Activated naive CD4-positive, alpha-beta T cell treated with anti-CD3 and anti-CD28 coated beads, Interleukin-2, amount 10 ng/mL, durations not matched to agents 7 days and 5 days (primary cell): ENCODE results near the gene RNGTT.
"Not testable (repeated sequence)": the region's sequence is repeated elsewhere in the genome, so short reads cannot be mapped to it uniquely, and the experiment has no call there.

ENCODE experiments used
- CTCF ChIA-PET: fragments of 350-600 bp; sonication (Branson Sonifier 250); formaldehyde crosslinking; loops from one replicate; lab custom pipeline; 2021; ENCODE audit warnings: antibody characterized with exemption; lab: Charles Lee
- DNase-seq: peaks from one replicate; pipeline ENCODE4 v3.0.0-alpha.2; 2020
- H3K27ac Mint-ChIP-seq: one replicate; pipeline ENCODE4 v1.8.0; 2021; ENCODE audit warnings: mild to moderate bottlenecking, moderate library complexity, mixed read lengths
- H3K27me3 Mint-ChIP-seq: one replicate; pipeline ENCODE4 v1.8.0; 2021; ENCODE audit warnings: mild to moderate bottlenecking, mixed read lengths
- H3K36me3 Mint-ChIP-seq: one replicate; pipeline ENCODE4 v1.8.0; 2021; ENCODE audit warnings: mixed read lengths
- H3K4me1 Mint-ChIP-seq: one replicate; pipeline ENCODE4 v1.8.0; 2021; ENCODE audit warnings: mixed read lengths
- H3K4me3 Mint-ChIP-seq: one replicate; pipeline ENCODE4 v1.8.0; 2021; ENCODE audit warnings: mild to moderate bottlenecking, moderate library complexity, mixed read lengths
- H3K9me3 Mint-ChIP-seq: one replicate; pipeline ENCODE4 v1.8.0; 2021; ENCODE audit warnings: mixed read lengths

The RNGTT gene

GRCh38 chr6:88953550-88954386 is 9.7 kb downstream of the RNGTT start:
- H3K4me1 Mint-ChIP-seq, result peaks cover 14% of the 10 kb centered on the region

DNA sequence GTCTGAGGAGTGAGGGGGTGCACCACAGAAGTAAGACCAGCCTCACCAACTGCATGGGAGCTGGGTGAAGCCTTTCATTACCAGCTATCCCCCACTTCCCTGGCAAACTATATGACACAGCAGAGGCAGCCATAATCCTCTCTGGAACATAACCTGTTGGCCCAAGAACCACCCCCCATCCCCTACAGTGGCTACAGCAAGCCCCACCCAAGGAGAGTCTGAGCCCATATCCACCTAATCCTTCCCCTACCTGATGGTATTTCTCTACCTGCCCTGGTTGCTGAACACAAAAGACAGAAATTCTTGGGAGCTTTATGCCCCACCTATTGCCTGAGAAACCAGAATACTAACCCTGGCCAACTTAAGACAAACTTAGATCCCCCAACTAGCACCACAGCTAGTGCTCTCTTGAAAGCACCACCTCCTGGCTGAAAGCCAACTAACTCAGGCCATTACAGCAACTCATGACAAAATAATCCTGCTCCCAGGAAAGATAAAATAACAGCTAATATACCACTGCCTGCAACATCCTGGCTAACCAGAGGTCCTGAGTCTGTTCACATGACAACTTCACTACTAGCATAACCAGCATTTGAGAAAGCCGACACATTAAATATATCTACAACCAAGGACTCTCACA is 11.2 kb downstream of the RNGTT start:
- Mint-ChIP-seq H3K27ac (no peak overlapping the region), H3K36me3 (peaks cover 53% of the 10 kb centered on the region), H3K9me3 (peaks cover 26% of the 10 kb centered on the region), H3K27me3 (no peaks in the 10 kb centered on the region), H3K4me1 (peaks cover 5% of the 10 kb centered on the region), H3K4me3 (no peak overlapping the region)
- CTCF ChIA-PET, result interaction anchor here (0.6 kb wide), 1 partner anchor 12 kb away, joined by 3 read pairs; no protein-coding TSS in a partner anchor
- no peak for DNase-seq

More at GRCh38 chr6:88953550-88954386, 9.7 kb downstream of the RNGTT start:
- no peak for DNase-seq
- Mint-ChIP-seq H3K36me3 (peaks cover 61% of the 10 kb centered on the region), H3K27me3 (no peaks in the 10 kb centered on the region), H3K4me3 (no peak overlapping the region), H3K27ac (no peak overlapping the region), H3K9me3 (peaks cover 26% of the 10 kb centered on the region)
- CTCF ChIA-PET, result no interaction called here

DNA sequence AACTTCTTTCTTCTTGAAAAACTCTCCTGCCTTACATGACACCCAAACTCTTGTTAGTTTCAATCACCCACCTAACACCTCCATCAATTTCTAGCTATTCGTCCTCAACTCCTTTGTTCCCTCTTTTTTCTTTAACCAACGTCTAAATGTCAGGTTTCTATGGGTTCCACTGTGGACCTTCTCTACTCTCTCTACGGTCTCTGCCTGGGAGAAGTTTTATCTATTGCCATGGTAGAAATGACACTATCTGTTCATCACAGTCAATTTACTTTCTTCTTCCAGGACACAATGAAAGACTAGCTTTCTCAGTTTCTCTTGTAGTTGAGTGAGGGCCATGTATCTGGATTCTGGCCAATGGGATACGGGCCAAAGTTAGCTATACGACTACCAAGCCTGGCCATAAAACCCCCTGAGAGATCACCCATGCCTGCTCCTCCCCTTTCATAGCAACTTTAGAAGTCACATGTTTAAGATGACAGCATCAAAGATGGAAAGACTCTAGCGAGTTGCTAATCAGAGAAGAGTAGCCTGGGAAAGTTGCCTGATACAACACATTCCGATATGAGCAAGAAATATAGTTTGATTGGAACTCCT is 17.9 kb downstream of the RNGTT start:
- Mint-ChIP-seq H3K27me3 (no peaks in the 10 kb centered on the region), H3K9me3 (peaks cover 2% of the 10 kb centered on the region), H3K4me3 (no peak overlapping the region), H3K4me1 (no peaks in the 10 kb centered on the region), H3K36me3 (peaks cover 15% of the 10 kb centered on the region), H3K27ac (no peak overlapping the region)
- CTCF ChIA-PET, result interaction anchor here (0.7 kb wide), 1 partner anchor 75 kb away, joined by 3 read pairs; no protein-coding TSS in a partner anchor
- DNase-seq, result no peak

DNA sequence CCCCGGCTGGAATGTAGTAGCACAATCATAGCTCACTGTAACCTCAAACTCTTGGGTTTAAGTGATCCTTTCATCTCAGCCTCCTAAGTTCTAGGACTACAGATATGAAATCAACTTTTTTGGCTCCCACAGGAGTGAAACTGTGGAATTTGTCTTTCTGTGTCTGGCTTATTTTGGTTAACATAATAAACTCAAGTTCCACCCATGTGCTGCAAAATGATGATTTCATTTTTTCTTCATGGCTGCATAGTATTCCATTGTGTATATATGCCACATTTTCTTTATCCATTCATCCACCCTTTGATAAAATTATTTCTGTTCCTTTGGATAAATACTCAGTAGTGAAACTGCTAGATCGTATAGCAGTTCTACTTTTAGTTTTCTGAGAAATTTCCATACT is 29.9 kb downstream of the RNGTT start:
- no peaks in the 10 kb centered on the region for H3K4me1 Mint-ChIP-seq
- peaks cover 67% of the 10 kb centered on the region for H3K36me3 Mint-ChIP-seq
- peaks cover 17% of the 10 kb centered on the region for H3K9me3 Mint-ChIP-seq
- no peaks in the 10 kb centered on the region for H3K27me3 Mint-ChIP-seq
- H3K27ac Mint-ChIP-seq, result no peak overlapping the region
- no peak for DNase-seq
- CTCF ChIA-PET, result no interaction called here
- H3K4me3 Mint-ChIP-seq, result no peak overlapping the region

GRCh38 chr6:88932019-88932418 is 31.4 kb downstream of the RNGTT start:
- CTCF ChIA-PET, H3K4me1 Mint-ChIP-seq, H3K27ac Mint-ChIP-seq, DNase-seq, H3K4me3 Mint-ChIP-seq, H3K27me3 Mint-ChIP-seq: not testable (repeated sequence)
- peaks cover 59% of the 10 kb centered on the region for H3K36me3 Mint-ChIP-seq
- H3K9me3 Mint-ChIP-seq, result peaks cover 15% of the 10 kb centered on the region

GRCh38 chr6:88922775-88923548 is 40.5 kb downstream of the RNGTT start:
- H3K9me3 Mint-ChIP-seq, result no peaks in the 10 kb centered on the region
- no peak for DNase-seq
- H3K4me3 Mint-ChIP-seq, result no peak overlapping the region
- H3K27ac Mint-ChIP-seq, result no peak overlapping the region
- no peaks in the 10 kb centered on the region for H3K27me3 Mint-ChIP-seq
- H3K4me1 Mint-ChIP-seq, result no peaks in the 10 kb centered on the region
- peaks cover 26% of the 10 kb centered on the region for H3K36me3 Mint-ChIP-seq
- CTCF ChIA-PET, result no interaction called here

- H3K27ac Mint-ChIP-seq, result no peak overlapping the region
- CTCF ChIA-PET, result no interaction called here
- DNase-seq, result no peak
These were observed 41.7 kb downstream of the RNGTT start for GRCh38 chr6:88921734-88922133.

GRCh38 chr6:88920774-88921733 is 42.4 kb downstream of the RNGTT start:
- Mint-ChIP-seq H3K4me1 (peaks cover 11% of the 10 kb centered on the region), H3K36me3 (peaks cover 26% of the 10 kb centered on the region), H3K9me3 (no peaks in the 10 kb centered on the region), H3K27ac (no peak overlapping the region), H3K27me3 (no peaks in the 10 kb centered on the region), H3K4me3 (no peak overlapping the region)
- DNase-seq, result no peak
- CTCF ChIA-PET, result no interaction called here

More at GRCh38 chr6:88921734-88922133, 41.7 kb downstream of the RNGTT start:
- H3K36me3 Mint-ChIP-seq, result peaks cover 30% of the 10 kb centered on the region
- H3K4me1 Mint-ChIP-seq, result peaks cover 6% of the 10 kb centered on the region
- H3K4me3 Mint-ChIP-seq, result no peak overlapping the region
- H3K27me3 Mint-ChIP-seq, result no peaks in the 10 kb centered on the region
- no peaks in the 10 kb centered on the region for H3K9me3 Mint-ChIP-seq

- Mint-ChIP-seq H3K27ac (no peak overlapping the region), H3K4me1 (peaks cover 17% of the 10 kb centered on the region), H3K36me3 (peaks cover 25% of the 10 kb centered on the region), H3K9me3 (peaks cover 3% of the 10 kb centered on the region), H3K4me3 (no peak overlapping the region), H3K27me3 (no peaks in the 10 kb centered on the region)
- CTCF ChIA-PET, result no interaction called here
- no peak for DNase-seq
These were observed 43.3 kb downstream of the RNGTT start for GRCh38 chr6:88920088-88920487.

- Mint-ChIP-seq H3K27me3 (no peaks in the 10 kb centered on the region), H3K36me3 (peaks cover 30% of the 10 kb centered on the region), H3K4me1 (peaks cover 19% of the 10 kb centered on the region), H3K27ac (no peak overlapping the region), H3K9me3 (peaks cover 9% of the 10 kb centered on the region), H3K4me3 (no peak overlapping the region)
- no peak for DNase-seq
- CTCF ChIA-PET, result interaction anchor here (0.8 kb wide), 1 partner anchor 134 kb away, joined by 3 read pairs; no protein-coding TSS in a partner anchor
These were observed 44.4 kb downstream of the RNGTT start for GRCh38 chr6:88919032-88919431.

DNA sequence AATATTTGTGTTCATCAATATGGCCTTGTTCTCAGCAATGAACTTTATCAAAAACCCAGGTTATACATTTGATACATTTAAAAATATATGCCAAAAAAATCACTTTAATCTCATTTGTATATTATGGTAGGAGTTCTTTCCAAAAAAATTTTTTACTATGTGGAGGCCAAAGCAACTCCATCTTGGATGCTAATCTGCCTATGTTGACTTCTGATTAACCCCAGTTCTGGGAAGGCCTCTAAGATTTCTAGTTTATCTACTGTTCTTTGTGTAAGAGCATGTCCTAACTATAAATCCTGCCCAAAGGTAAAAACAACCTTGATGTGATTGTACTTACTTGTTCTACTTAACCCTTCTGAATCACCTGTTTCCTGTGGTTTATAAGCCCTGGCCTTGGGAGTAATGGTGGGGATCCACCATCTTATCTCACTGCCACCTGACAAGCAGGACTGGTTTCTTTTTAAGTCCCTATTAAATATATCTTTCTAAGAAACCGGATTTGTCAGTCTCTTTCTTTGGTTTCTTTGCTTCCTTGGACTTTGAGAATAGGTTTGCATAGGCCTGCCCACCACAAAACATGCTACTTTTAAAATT is 46.7 kb downstream of the RNGTT start:
- Mint-ChIP-seq H3K27me3 (no peaks in the 10 kb centered on the region), H3K27ac (peak overlapping the region; percentile 74), H3K4me3 (no peak overlapping the region), H3K36me3 (peaks cover 32% of the 10 kb centered on the region), H3K9me3 (peaks cover 9% of the 10 kb centered on the region), H3K4me1 (peaks cover 31% of the 10 kb centered on the region)
- peak; percentile 28 for DNase-seq
- CTCF ChIA-PET, result no interaction called here

DNA sequence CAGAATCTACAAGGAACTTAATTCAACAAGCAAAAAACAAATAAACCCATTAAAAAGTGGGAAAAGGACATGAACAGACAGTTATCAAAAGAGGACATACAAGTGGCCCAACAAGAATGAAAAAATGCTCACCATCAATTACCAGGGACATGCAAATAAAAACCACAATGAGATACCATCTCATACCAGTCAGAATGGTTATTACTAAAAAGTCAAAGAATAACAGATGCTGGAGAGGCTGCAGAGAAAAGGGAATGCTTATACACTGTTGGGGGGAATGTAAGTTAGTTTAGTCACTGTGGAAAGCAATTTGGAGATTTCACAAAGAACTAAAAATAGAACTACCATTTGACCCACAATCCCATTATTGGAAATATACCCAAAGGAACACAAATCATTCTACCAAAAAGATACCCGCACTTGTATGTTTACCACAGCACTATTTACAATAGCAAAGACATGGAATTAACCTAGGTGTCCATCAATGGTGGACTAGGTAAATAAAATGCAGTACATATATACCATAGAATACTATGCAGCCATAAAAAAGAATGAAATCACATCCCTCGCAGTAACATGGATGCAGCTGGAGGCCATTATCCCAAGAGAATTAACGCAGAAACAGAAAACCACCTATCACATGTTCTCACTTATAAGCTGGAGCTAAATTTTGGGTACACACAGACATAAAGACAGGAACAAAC is 48.4 kb downstream of the RNGTT start:
- H3K9me3 Mint-ChIP-seq, result peaks cover 9% of the 10 kb centered on the region
- CTCF ChIA-PET, result no interaction called here
- peaks cover 37% of the 10 kb centered on the region for H3K36me3 Mint-ChIP-seq
- no peak overlapping the region for H3K4me3 Mint-ChIP-seq
- H3K27ac Mint-ChIP-seq, result no peak overlapping the region
- peaks cover 33% of the 10 kb centered on the region for H3K4me1 Mint-ChIP-seq
- no peak for DNase-seq
- H3K27me3 Mint-ChIP-seq, result no peaks in the 10 kb centered on the region
